D721Med (cell line): Measurements from ENCODE around the gene SUGCT.

Source experiments
- DNase-seq: peaks from one replicate; pipeline ENCODE4 v3.0.0; 2011; ENCODE audit warnings: low spot score; ENCODE audit not compliant: insufficient read length
- FAIRE-seq: peaks from 2 replicates; lab custom pipeline; 2011; peaks lifted over from hg19 to GRCh38; lab: Jason Lieb, UNC
- CTCF ChIP-seq: IDR thresholded peaks from 2 replicates; pipeline ENCODE4 v1.5.1; 2012; ENCODE audit warnings: mild to moderate bottlenecking, control low read depth; ENCODE audit not compliant: insufficient read depth; ENCODE audit errors: missing control alignments

SUGCT gene

GRCh38 chr7:40490603-40490924 lies 355.8 kb downstream of the SUGCT start:
- no peak for TF ChIP-seq CTCF
- DNase-seq: no peak
- no peak for FAIRE-seq

DNA sequence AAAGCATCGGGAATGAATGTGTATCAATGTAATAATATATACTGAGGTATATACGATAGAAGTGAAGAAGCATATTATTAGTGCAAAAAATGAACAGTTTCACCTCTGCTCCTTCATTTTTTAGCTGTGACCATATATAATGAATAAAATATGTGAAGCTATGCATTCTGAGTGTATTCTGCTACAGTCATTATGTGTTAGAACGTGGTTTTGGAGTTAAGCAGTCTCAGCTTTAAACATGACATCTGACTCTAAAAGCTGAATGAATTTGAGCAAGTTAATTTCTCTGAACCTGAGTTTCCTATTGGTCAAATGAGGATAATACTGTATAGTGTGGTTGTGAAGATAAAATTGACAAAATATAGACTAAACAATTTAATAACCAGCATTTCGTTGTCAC lies 358.1 kb downstream of the SUGCT start:
- no peak for FAIRE-seq
- no peak for TF ChIP-seq CTCF
- no peak for DNase-seq

GRCh38 chr7:40493609-40494051 lies 358.8 kb downstream of the SUGCT start:
- no peak for DNase-seq
- no peak for FAIRE-seq
- TF ChIP-seq CTCF: no peak

DNA sequence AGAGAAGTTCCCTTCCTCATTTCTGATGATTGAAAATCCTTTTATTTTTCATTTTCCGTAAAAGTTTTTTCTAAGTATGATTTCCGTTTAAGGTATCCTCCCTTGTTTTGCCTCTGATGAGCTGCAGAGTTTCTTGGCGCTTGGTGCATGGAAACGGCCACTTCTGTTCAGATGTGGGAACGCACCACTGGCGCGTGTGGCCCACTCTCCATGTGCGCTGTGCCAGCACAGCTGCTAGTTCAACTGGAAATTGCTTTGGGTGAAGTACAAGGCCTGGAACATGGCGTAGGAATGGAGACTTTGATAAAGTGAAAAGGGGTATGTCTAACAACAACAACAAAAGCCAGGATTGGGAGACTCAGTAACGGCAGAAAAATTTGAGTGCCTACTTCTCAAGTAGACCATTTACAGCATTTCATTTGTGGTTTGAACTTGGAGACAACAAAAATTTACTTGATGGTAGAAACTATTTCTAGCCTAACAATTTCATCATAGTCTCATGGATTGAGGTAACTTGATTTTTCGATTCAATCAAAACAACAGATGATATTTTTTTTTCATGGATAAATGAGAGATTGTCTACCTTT lies 364.2 kb downstream of the SUGCT start:
- TF ChIP-seq CTCF: no peak
- no peak for FAIRE-seq
- no peak for DNase-seq

DNA sequence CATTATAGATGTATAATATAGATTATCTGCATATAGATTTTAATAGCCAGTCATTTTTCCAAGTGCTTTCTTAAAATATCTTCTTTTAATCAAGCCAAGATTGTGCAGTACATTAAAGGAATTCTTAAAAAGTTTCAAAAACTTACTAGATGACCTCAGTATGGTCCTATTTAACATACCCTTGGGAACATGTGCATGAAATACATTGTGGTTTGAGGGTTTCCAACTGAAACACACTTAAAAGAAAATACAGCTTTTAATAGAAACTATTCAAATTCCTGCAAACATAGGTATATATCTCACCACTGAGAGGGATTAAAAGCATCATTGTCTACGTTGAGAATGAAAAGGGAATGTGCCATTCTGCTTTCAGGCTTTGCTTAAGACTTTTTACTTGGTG lies 364.9 kb downstream of the SUGCT start:
- no peak for DNase-seq
- FAIRE-seq: no peak
- no peak for TF ChIP-seq CTCF

DNA sequence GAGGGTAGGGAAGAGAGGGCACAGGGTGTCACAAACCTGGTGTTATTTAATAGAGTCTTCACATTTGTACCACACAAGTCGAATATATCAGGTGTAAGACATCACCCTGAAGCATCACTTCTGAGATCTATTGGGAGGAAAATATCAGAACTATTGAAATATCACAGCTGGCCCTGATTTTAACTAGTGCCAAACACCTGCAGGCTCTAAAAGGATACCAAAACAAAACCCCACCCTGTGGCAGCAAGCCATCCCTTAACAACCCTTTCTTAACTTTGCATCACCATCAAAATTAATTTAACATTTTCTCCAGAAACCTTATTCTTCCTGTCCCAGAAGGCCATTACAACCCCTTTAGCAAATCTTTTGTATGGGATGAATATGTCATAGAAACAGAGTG lies 365.4 kb downstream of the SUGCT start:
- no peak for FAIRE-seq
- DNase-seq: no peak
- TF ChIP-seq CTCF: no peak

GRCh38 chr7:40502359-40502758 lies 367.6 kb downstream of the SUGCT start:
- TF ChIP-seq CTCF: no peak
- no peak for DNase-seq
- FAIRE-seq: no peak
